ENCODE data around the gene NOTCH3. TPM values are rescaled to one million over a fixed set of nuclear protein-coding genes. Genes with fewer than 3 reads are reported as not detected.

NOTCH3 gene
- total and polyA plus RNA-seq, 12 donors = 18.7 to 45.5 (median 31.9) TPM

DNA sequence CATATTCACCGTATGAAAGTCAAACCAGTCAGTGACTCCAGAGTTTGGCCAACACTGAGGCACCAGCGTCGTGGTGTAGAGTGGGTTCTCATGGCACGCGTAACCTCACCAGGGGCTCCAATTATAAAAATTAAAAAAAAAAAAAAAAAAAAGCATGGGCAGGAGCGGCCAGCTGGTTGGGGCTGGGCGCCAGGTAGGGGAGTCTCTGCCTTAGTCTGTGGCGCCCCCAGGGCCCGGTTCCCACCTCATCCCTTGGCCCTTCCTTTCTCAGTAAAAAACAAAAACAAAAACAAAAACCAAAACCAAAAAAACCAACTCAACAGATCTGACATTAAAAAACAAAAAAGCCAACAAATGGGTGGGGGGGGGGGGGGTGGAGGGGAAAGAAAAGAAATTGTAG lies 36.1 kb upstream of the NOTCH3 start:
- Histone ChIP-seq H3K4me1 (peaks cover 3 to 38% (median 18%) of the 10 kb centered on the region in 9 donors), H3K27ac (no peak overlapping the region), H3K9me3 (no peaks in the 10 kb centered on the region), H3K4me3 (no peak overlapping the region), H3K36me3 (peaks cover 0 to 71% (median 47%) of the 10 kb centered on the region in 9 donors), H3K27me3 (peaks cover 0 to 19% (median 9%) of the 10 kb centered on the region in 7 donors)
- WGBS, 2 donors = 94 to 95% methylated on average over 9 of the region's 9 CpGs
- TF ChIP-seq, protein P1, sequence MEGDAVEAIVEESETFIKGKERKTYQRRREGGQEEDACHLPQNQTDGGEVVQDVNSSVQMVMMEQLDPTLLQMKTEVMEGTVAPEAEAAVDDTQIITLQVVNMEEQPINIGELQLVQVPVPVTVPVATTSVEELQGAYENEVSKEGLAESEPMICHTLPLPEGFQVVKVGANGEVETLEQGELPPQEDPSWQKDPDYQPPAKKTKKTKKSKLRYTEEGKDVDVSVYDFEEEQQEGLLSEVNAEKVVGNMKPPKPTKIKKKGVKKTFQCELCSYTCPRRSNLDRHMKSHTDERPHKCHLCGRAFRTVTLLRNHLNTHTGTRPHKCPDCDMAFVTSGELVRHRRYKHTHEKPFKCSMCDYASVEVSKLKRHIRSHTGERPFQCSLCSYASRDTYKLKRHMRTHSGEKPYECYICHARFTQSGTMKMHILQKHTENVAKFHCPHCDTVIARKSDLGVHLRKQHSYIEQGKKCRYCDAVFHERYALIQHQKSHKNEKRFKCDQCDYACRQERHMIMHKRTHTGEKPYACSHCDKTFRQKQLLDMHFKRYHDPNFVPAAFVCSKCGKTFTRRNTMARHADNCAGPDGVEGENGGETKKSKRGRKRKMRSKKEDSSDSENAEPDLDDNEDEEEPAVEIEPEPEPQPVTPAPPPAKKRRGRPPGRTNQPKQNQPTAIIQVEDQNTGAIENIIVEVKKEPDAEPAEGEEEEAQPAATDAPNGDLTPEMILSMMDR (IDR thresholded peaks at IDR 0.05) = no peak
- no peak for DNase-seq
- intact Hi-C loops (cut with DNase I) = no loop called here
- ATAC-seq = no peak

DNA sequence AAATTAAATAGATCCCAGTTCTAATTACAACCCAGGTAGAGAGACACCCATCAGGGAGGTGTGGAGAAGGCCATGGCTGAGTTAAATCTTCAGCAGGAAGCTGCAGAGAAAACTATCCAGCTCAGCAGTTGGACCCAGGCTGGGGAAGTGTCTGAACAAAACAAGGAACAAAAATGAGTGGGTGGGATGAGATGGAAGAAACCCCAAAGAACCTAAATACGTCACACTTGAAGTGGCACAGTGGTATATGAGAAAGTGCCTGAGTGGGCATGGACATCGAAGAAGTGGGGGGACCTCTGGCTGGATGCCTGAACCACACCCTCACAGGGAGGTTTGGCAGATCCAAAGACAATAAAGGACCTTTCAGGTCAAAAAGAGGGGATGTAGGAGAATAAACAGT lies 35.0 kb upstream of the NOTCH3 start:
- Histone ChIP-seq H3K4me3 (no peak overlapping the region), H3K36me3 (peaks cover 0 to 60% (median 43%) of the 10 kb centered on the region in 9 donors), H3K4me1 (peaks cover 4 to 36% (median 19%) of the 10 kb centered on the region in 9 donors), H3K9me3 (no peaks in the 10 kb centered on the region), H3K27ac (peak overlapping the region in 1 of 10 donors; percentile 18), H3K27me3 (peaks cover 0 to 30% (median 17%) of the 10 kb centered on the region in 7 donors)
- intact Hi-C loops (cut with DNase I) = no loop called here
- DNase-seq (no peak), ATAC-seq (no peak)
- TF ChIP-seq, protein P1 (IDR thresholded peaks at IDR 0.05) = no peak
- 79 to 80% methylated on average over 2 of the region's 2 CpGs for WGBS, 2 donors

DNA sequence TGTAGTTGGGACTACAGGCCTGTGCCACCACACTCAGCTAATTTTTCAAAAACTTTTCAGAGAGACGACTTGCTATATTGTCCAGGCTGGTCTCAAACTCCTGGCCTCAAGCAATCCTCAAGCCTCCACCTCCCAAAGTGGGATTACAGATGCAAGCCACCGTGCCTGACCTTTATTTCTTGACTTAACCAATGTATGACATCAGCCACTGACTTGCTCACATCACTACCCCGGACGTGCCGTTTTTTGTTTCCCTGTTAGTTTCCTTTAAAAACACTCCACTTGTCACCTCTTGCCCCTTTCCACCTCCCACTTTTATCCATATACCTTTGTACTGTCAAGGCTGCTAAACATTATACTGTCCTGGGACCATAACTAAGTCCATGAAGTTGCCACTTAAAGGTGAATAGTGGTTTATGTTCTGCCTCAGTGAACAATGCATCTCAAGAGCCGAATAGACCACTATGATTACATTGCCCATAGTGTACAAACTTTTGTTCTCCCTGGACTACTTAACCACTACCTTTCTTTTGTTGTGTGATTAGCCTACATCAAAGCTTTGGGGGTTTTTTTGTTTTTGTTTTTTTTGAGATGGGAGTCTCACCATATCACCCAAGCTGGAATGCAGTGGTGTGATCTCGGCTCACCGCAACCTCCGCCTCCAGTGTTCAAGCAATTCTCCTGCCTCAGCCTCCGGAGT lies 33.8 kb upstream of the NOTCH3 start:
- intact Hi-C loops (cut with DNase I) = no loop called here
- peaks cover 0 to 48% (median 31%) of the 10 kb centered on the region in 9 donors for H3K36me3 ChIP-seq

DNA sequence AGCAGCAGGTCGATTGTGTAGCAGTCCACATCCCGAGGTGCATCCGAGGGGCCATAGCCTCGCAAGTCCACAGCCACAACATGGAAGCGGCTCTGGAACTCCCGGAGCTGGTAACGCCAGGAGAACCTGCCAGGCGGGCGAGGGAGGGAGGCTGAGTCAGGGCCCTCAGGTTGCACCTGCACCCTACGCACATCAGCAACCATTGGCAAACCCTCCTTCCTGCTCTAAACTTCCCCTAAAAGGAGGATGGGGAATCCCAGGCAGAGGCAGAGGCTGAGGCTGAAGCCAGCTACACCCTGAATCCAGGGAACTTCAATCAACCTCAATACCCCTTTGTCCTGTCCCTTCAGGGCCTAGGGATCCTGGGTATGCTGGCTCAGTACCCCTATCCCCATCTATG lies 30.5 kb upstream of the NOTCH3 start:
- DNase-seq = no peak
- intact Hi-C loops (cut with DNase I) = no loop called here
- WGBS, 2 donors = 89 to 91% methylated on average over 10 of the region's 10 CpGs

More for the DNA sequence above, 33.8 kb upstream of the NOTCH3 start:
- Histone ChIP-seq H3K4me3 (no peak overlapping the region), H3K4me1 (peaks cover 4 to 34% (median 19%) of the 10 kb centered on the region in 9 donors), H3K9me3 (no peaks in the 10 kb centered on the region), H3K27me3 (peaks cover 0 to 33% (median 17%) of the 10 kb centered on the region in 7 donors), H3K27ac (peak overlapping the region in 1 of 10 donors; percentile 31)
- TF ChIP-seq, protein P1 (IDR thresholded peaks at IDR 0.05) = no peak
- ATAC-seq (no peak), DNase-seq (no peak)
- 77 to 84% methylated on average over 10 of the region's 10 CpGs for WGBS, 2 donors

More for the DNA sequence above, 30.5 kb upstream of the NOTCH3 start:
- TF ChIP-seq, protein P1 (IDR thresholded peaks at IDR 0.05) = no peak
- ATAC-seq = no peak
- Histone ChIP-seq H3K27ac (no peak overlapping the region), H3K4me3 (peak overlapping the region in 2 of 10 donors; percentile 55 to 61), H3K36me3 (peaks cover 0 to 15% (median 5%) of the 10 kb centered on the region in 9 donors), H3K4me1 (peaks cover 4 to 32% (median 19%) of the 10 kb centered on the region in 9 donors), H3K27me3 (peaks cover 0 to 33% (median 17%) of the 10 kb centered on the region in 7 donors), H3K9me3 (no peaks in the 10 kb centered on the region)

Measured in heart right ventricle (tissue), 16 donors.